ENCODE measurements around the gene KRT16. TPM values are rescaled to one million over a fixed set of nuclear protein-coding genes. Genes with fewer than 3 reads are reported as not detected.

The KRT16 gene
- total RNA-seq, 1 donor: 4.3 TPM

DNA sequence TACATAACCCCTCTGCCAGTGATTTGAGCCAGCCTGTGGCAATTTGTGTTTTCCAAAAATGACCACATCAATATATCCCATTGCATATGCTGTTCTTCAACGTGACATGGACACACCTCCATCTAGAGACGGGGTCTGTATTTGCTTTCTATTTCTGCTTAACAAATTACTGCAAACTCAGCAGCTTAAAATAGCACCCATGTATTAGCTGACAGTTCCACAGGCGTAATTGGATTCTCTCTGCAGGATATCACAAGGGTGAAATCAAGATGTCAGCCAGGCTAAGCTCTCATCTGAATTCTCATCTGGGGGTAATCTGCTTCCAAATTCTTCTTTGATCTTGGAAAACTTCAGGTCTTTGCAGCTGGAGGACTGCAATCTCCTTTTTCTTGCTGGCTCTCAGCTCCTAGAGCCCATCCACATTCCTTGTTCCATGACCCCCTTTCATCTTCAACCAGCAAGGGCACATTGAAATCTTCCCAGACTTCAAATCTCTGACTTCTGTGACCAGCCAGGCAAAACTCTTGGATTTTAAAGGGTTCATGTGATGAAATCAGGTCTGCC, 48.9 kb downstream of the KRT16 start:
- H3K79me2 ChIP-seq (ENCODE audit: insufficient read depth, low read length): no peaks in the 10 kb centered on the region
- H3K4me3 ChIP-seq (ENCODE audit: insufficient read depth, low read length): no peak overlapping the region
- no peak for DNase-seq (ENCODE audit: insufficient read length, low spot score, missing footprints)
- no peaks in the 10 kb centered on the region for H3K9me3 ChIP-seq (ENCODE audit: low read depth, low read length)
- no peak overlapping the region for H3K4me2 ChIP-seq (ENCODE audit: insufficient read depth, low read length)
- no peaks in the 10 kb centered on the region for H3K36me3 ChIP-seq (ENCODE audit: insufficient read depth, low read length)
- H4K20me1 ChIP-seq (ENCODE audit: insufficient read depth, low read length): no peaks in the 10 kb centered on the region
- H3K27ac ChIP-seq (ENCODE audit: low read depth, low read length): no peak overlapping the region
- H3K4me1 ChIP-seq (ENCODE audit: insufficient read depth, low read length): peaks cover 12% of the 10 kb centered on the region
- TF ChIP-seq, protein P1, sequence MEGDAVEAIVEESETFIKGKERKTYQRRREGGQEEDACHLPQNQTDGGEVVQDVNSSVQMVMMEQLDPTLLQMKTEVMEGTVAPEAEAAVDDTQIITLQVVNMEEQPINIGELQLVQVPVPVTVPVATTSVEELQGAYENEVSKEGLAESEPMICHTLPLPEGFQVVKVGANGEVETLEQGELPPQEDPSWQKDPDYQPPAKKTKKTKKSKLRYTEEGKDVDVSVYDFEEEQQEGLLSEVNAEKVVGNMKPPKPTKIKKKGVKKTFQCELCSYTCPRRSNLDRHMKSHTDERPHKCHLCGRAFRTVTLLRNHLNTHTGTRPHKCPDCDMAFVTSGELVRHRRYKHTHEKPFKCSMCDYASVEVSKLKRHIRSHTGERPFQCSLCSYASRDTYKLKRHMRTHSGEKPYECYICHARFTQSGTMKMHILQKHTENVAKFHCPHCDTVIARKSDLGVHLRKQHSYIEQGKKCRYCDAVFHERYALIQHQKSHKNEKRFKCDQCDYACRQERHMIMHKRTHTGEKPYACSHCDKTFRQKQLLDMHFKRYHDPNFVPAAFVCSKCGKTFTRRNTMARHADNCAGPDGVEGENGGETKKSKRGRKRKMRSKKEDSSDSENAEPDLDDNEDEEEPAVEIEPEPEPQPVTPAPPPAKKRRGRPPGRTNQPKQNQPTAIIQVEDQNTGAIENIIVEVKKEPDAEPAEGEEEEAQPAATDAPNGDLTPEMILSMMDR (IDR thresholded peaks at IDR 0.05; ENCODE audit: extremely low read depth, low read depth, low read length): no peak
- H3K27me3 ChIP-seq (ENCODE audit: insufficient read depth, low read length): peaks cover 44% of the 10 kb centered on the region
- no peak overlapping the region for H2AFZ ChIP-seq (ENCODE audit: low read length)

DNA sequence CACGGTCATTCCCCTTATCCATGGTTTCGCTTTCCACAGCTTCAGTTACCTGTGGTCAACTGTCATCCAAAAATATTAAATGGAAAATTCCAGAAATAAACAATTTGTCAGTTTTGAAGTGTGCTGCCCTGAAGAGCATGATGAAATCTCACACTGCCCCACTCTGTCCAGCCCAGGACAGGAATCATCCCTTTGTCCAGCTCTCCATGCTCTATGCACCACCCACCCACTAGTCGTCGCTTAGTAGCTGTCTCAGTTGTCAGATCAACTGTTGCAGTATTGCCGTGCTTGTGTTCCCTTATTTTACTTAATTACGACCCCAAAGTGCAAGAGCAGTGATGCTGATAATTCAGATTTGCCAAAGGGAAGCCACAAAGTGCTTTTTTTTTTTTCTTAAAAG, 51.0 kb downstream of the KRT16 start:
- Histone ChIP-seq H2AFZ (ENCODE audit: low read length) (no peak overlapping the region), H3K79me2 (ENCODE audit: insufficient read depth, low read length) (no peaks in the 10 kb centered on the region), H3K4me1 (ENCODE audit: insufficient read depth, low read length) (peaks cover 12% of the 10 kb centered on the region), H3K9me3 (ENCODE audit: low read depth, low read length) (no peaks in the 10 kb centered on the region), H3K4me3 (ENCODE audit: insufficient read depth, low read length) (no peak overlapping the region), H3K27ac (ENCODE audit: low read depth, low read length) (no peak overlapping the region), H3K36me3 (ENCODE audit: insufficient read depth, low read length) (no peaks in the 10 kb centered on the region), H3K4me2 (ENCODE audit: insufficient read depth, low read length) (no peak overlapping the region), H3K27me3 (ENCODE audit: insufficient read depth, low read length) (peaks cover 41% of the 10 kb centered on the region), H4K20me1 (ENCODE audit: insufficient read depth, low read length) (no peaks in the 10 kb centered on the region)
- TF ChIP-seq, protein P1 (IDR thresholded peaks at IDR 0.05; ENCODE audit: extremely low read depth, low read depth, low read length): no peak
- no peak for DNase-seq (ENCODE audit: insufficient read length, low spot score, missing footprints)

Other genes with a start within 250 kb of the KRT16 start
- gene KRT33B, start 243.0 kb downstream of the KRT16 start, total RNA-seq: 0.29 and 1.1 TPM in 2 replicates
- gene KRT34, start 230.5 kb downstream of the KRT16 start, total RNA-seq: 9.4 and 11.2 TPM in 2 replicates
- not detected in 2 replicates for gene KRT31, start 215.2 kb downstream of the KRT16 start, total RNA-seq
- not detected in 2 replicates for gene KRT37, start 188.2 kb downstream of the KRT16 start, total RNA-seq
- under 0.01 TPM in 2 replicates for gene KRT38, start 171.8 kb downstream of the KRT16 start, total RNA-seq
- gene KRT32, start 145.4 kb downstream of the KRT16 start, total RNA-seq: not detected in 2 replicates
- gene KRT35, start 131.6 kb downstream of the KRT16 start, total RNA-seq: not detected in 2 replicates
- gene KRT36, start 122.9 kb downstream of the KRT16 start, total RNA-seq: 0.36 TPM in 1 of 2 replicates, not detected in the other
- gene KRT13, start 107.2 kb downstream of the KRT16 start, total RNA-seq: not detected in 2 replicates
- 0.59 and 0.72 TPM in 2 replicates for gene KRT15, start 93.9 kb downstream of the KRT16 start, total RNA-seq
- gene KRT19, start 84.5 kb downstream of the KRT16 start, total RNA-seq: 68.8 and 69.0 TPM in 2 replicates
- gene KRT9, start 40.7 kb downstream of the KRT16 start, total RNA-seq: not detected in 2 replicates
- 12.3 and 23.0 TPM in 2 replicates for gene KRT14, start 25.9 kb downstream of the KRT16 start, total RNA-seq
- 4.3 and 4.7 TPM in 2 replicates for gene KRT17, start 11.8 kb upstream of the KRT16 start, total RNA-seq
- gene EIF1, start 76.1 kb upstream of the KRT16 start, total RNA-seq: 94.5 and 101 TPM in 2 replicates
- gene GAST, start 99.6 kb upstream of the KRT16 start, total RNA-seq: not detected in 2 replicates
- under 0.01 TPM in 1 of 2 replicates, not detected in the other for gene HAP1, start 121.9 kb upstream of the KRT16 start, total RNA-seq
- gene JUP, start 173.9 kb upstream of the KRT16 start, total RNA-seq: 18.0 and 24.2 TPM in 2 replicates
- gene P3H4, start 199.2 kb upstream of the KRT16 start, total RNA-seq: 59.7 and 66.6 TPM in 2 replicates
- gene FKBP10, start 200.2 kb upstream of the KRT16 start, total RNA-seq: 387 and 396 TPM in 2 replicates
- 69.8 and 70.4 TPM in 2 replicates for gene NT5C3B, start 223.5 kb upstream of the KRT16 start, total RNA-seq
- 0.36 and 0.59 TPM in 2 replicates for gene KLHL10, start 225.1 kb upstream of the KRT16 start, total RNA-seq

Data from osteoblast (primary cell).